CD4-positive, alpha-beta memory T cell (primary cell): ENCODE results near the gene APC2. TPM values are rescaled to one million over a fixed set of nuclear protein-coding genes. Genes with fewer than 3 reads are reported as not detected.

ENCODE experiments used
- CTCF ChIA-PET: fragments of 350-600 bp; sonication (Branson Sonifier 250); formaldehyde crosslinking; loops from one replicate; lab custom pipeline; 2021; ENCODE audit warnings: inconsistent platforms; ENCODE audit not compliant: partially characterized antibody; lab: Charles Lee
- POLR2A ChIA-PET: fragments of 350-600 bp; sonication (Branson Sonifier 250); formaldehyde crosslinking; loops from one replicate; lab custom pipeline; 2021; ENCODE audit not compliant: partially characterized antibody; lab: Charles Lee
- DNase-seq, 5 donors: peaks; one replicate each; pipeline versions ENCODE4 v3.0.0 to v3.0.0-alpha.2; 2020 to 2022; ENCODE audit warnings: mixed read lengths in 1 of 5
- H3K27ac ChIP-seq: one replicate; pipeline ENCODE4 v1.7.0; 2013; ENCODE audit warnings: low read depth, low read length
- H3K27me3 ChIP-seq: 2 replicates; pipeline ENCODE4 v1.7.0; 2013; ENCODE audit warnings: mild to moderate bottlenecking, low read length, moderate library complexity; ENCODE audit not compliant: insufficient read depth
- H3K36me3 ChIP-seq: 2 replicates; pipeline ENCODE4 v1.7.0; 2013; ENCODE audit warnings: mild to moderate bottlenecking, low read length, moderate library complexity; ENCODE audit not compliant: insufficient read depth
- H3K4me1 ChIP-seq: 2 replicates; pipeline ENCODE4 v1.7.0; 2013; ENCODE audit warnings: mild to moderate bottlenecking, low read length, moderate library complexity; ENCODE audit not compliant: insufficient read depth
- H3K4me3 ChIP-seq, 2 donors: one replicate each; pipeline ENCODE4 v1.7.0; 2013; ENCODE audit warnings: low read length in 2 of 2, mild to moderate bottlenecking in 1 of 2
- H3K9me3 ChIP-seq, 2 donors: one replicate each; pipeline ENCODE4 v1.7.0; 2013; ENCODE audit warnings: low read length in 2 of 2, control low read depth in 1 of 2; ENCODE audit not compliant: control insufficient read depth in 1 of 2
- H3K27ac Mint-ChIP-seq, 7 donors: one replicate each; pipeline ENCODE4 v1.8.0; 2020 to 2021; ENCODE audit warnings: mixed read lengths in 7 of 7, mild to moderate bottlenecking in 6 of 7, inconsistent platforms in 3 of 7, moderate library complexity in 3 of 7
- H3K27me3 Mint-ChIP-seq, 2 donors: one replicate each; pipeline ENCODE4 v1.8.0; 2020 to 2021; ENCODE audit warnings: mixed read lengths in 2 of 2
- H3K36me3 Mint-ChIP-seq, 2 donors: one replicate each; pipeline ENCODE4 v1.8.0; 2020 to 2021; ENCODE audit warnings: mixed read lengths in 2 of 2, inconsistent platforms in 1 of 2, mild to moderate bottlenecking in 1 of 2
- H3K4me1 Mint-ChIP-seq, 4 donors: one replicate each; pipeline ENCODE4 v1.8.0; 2020 to 2021; ENCODE audit warnings: mixed read lengths in 4 of 4, mild to moderate bottlenecking in 1 of 4
- H3K4me3 Mint-ChIP-seq, 8 donors: one replicate each; pipeline ENCODE4 v1.8.0; 2020 to 2021; ENCODE audit warnings: mixed read lengths in 8 of 8, mild to moderate bottlenecking in 7 of 8, moderate library complexity in 6 of 8, inconsistent platforms in 3 of 8
- H3K9me3 Mint-ChIP-seq, 8 donors: one replicate each; pipeline ENCODE4 v1.8.0; 2020 to 2021; ENCODE audit warnings: mixed read lengths in 8 of 8, mild to moderate bottlenecking in 5 of 8, inconsistent platforms in 3 of 8, moderate library complexity in 1 of 8
- intact Hi-C: fragments of 100-400 bp; cut with micrococcal nuclease; formaldehyde crosslinking; loops from one replicate; pipeline ENCODE4 v1.15.1; 2023
- polyA plus RNA-seq, 2 donors: library from polyadenylated mRNA; unstranded; fragments of 300-500 nt; fragmentation: Illumina TruSeq; gene quantifications; one replicate each; pipeline ENCODE4 v1.2.3, GENCODE V29; 2021
- total RNA-seq, 2 experiments: library from RNA; stranded (reverse); gene quantifications; one replicate each; pipeline ENCODE4 v1.2.3, GENCODE V29; 2021

The APC2 gene
- total and polyA plus RNA-seq, 4 experiments from 2014 or later: not detected

- Mint-ChIP-seq H3K9me3 (no peaks in the 10 kb centered on the region), H3K27ac (peak overlapping the region; percentile 80 to 94 (median 89)), H3K4me3 (peak overlapping the region in 7 of 8 donors; percentile 79 to 96 (median 92)), H3K4me1 (peaks cover 36 to 77% (median 64%) of the 10 kb centered on the region in 4 donors), H3K27me3 (no peaks in the 10 kb centered on the region), H3K36me3 (peaks cover 4 to 33% of the 10 kb centered on the region in 2 donors)
- Histone ChIP-seq H3K4me3 (no peak overlapping the region), H3K9me3 (no peaks in the 10 kb centered on the region), H3K27ac (peak overlapping the region; percentile 88), H3K4me1 (peaks cover 74% of the 10 kb centered on the region), H3K36me3 (peaks cover 25% of the 10 kb centered on the region), H3K27me3 (no peaks in the 10 kb centered on the region)
- intact Hi-C loops: no loop called here
- ChIA-PET CTCF (interaction anchor here (1.2 to 1.4 kb wide), 2 partner anchors 26 to 35 kb away, joined by 4 to 9 read pairs; no protein-coding TSS in a partner anchor), POLR2A (interaction anchor here (2.8 kb wide), 1 partner anchor 141 kb away, joined by 18 read pairs; the partner anchor contains the start of gene CIRBP)
- DNase-seq: no peak
Observed at GRCh38 chr19:1410789-1411188, 39.1 kb upstream of the APC2 start.

DNA sequence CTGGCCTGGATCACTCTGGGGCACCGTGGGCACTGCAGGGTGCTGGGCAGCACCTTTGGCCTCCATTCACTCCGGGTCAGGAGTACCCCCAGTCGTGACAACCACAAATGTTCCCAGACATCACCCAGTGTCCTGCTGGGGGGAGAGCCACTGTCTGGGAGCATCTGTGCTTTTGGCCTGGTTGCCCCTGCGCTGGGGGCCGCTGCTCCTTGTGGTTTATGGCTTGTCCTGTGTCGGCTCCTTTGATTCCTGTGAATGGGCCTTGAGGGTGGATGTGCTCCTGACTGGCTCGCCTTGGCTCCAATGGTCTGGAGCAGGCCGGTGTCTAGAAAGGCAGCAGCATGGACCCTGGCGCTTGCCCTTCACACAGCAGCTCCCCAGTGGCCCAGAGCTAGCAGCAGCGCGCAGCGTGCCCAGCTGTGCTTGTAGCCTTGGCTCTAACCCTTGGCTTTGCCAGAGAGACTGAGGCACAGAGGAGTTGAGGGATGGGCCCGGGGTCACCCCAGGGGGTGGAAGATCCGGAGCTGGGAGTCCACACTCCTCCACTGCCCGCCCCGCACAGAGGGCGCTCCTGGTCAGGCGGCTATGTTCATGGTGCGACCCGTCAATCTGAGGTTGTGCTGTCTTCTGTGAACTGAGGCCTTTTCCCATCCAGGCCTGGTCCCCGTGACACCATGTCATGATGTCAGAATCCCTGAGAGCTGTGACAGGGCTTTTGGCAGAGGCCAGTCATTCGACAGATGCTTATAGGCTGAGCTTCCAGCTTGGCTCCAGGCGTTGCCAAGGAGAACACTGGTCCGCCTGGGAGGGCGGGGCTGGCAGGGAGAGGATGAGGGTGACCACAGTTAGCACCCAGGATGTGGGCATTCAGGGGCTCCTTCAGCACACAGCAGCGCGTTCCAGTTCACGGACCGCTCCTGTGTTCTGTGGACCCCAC is 38.4 kb upstream of the APC2 start:
- H3K27me3 ChIP-seq: no peaks in the 10 kb centered on the region
- peak overlapping the region; percentile 88 for H3K27ac ChIP-seq
- H3K9me3 ChIP-seq: no peaks in the 10 kb centered on the region
- H3K36me3 Mint-ChIP-seq: peaks cover 4 to 34% of the 10 kb centered on the region in 2 donors
- intact Hi-C loops: no loop called here
- H3K27ac Mint-ChIP-seq: peak overlapping the region; percentile 81 to 91 (median 89)
- peak overlapping the region; percentile 59 to 96 (median 86) for H3K4me3 Mint-ChIP-seq
- ChIA-PET POLR2A (no interaction called here), CTCF (no interaction called here)
- H3K4me1 Mint-ChIP-seq: peaks cover 38 to 81% (median 67%) of the 10 kb centered on the region in 4 donors
- no peaks in the 10 kb centered on the region for H3K27me3 Mint-ChIP-seq
- no peaks in the 10 kb centered on the region for H3K9me3 Mint-ChIP-seq
- peaks cover 77% of the 10 kb centered on the region for H3K4me1 ChIP-seq
- DNase-seq: peak; percentile 28 to 67 (median 52)
- H3K36me3 ChIP-seq: peaks cover 31% of the 10 kb centered on the region
- H3K4me3 ChIP-seq: no peak overlapping the region

DNA sequence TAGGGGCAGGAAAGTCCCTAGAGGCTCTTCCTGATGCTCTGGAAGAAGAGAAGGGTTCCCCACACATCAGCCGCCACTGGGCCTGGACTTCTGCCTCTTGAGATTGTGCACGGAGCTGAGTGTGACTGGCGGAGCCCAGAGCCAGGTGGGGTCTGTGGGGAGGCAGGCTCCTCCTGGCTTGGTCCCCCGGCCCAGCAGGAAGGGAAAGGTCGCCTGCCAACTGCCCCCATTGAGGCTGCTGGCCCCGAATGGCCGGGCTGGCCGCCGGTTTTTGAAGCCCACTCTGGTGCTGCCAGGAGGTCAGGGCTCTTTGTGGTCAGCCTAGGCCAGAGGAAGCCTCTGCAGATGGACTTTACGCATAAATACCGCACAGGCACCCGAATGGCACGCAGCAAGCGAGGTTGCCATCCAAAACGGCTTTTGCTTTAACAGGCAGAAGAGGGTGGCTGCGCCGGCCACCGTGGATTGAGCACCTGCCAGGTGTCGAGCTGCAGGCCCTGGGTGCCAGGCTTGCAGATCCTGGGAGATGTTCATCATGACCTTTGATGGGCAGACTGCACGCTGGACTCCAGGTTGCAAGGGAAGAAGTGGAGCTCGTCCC is 37.5 kb upstream of the APC2 start:
- intact Hi-C loops: no loop called here
- Mint-ChIP-seq H3K36me3 (peaks cover 6 to 36% of the 10 kb centered on the region in 2 donors), H3K27ac (peak overlapping the region; percentile 81 to 91 (median 89)), H3K4me1 (peaks cover 38 to 85% (median 71%) of the 10 kb centered on the region in 4 donors), H3K4me3 (peak overlapping the region in 6 of 8 donors; percentile 42 to 95 (median 71)), H3K27me3 (no peaks in the 10 kb centered on the region), H3K9me3 (no peaks in the 10 kb centered on the region)
- peak overlapping the region; percentile 88 for H3K27ac ChIP-seq
- H3K4me1 ChIP-seq: peaks cover 84% of the 10 kb centered on the region
- H3K36me3 ChIP-seq: peaks cover 40% of the 10 kb centered on the region
- H3K27me3 ChIP-seq: no peaks in the 10 kb centered on the region
- CTCF ChIA-PET: no interaction called here
- H3K4me3 ChIP-seq: no peak overlapping the region
- POLR2A ChIA-PET: no interaction called here
- no peaks in the 10 kb centered on the region for H3K9me3 ChIP-seq
- no peak for DNase-seq

DNA sequence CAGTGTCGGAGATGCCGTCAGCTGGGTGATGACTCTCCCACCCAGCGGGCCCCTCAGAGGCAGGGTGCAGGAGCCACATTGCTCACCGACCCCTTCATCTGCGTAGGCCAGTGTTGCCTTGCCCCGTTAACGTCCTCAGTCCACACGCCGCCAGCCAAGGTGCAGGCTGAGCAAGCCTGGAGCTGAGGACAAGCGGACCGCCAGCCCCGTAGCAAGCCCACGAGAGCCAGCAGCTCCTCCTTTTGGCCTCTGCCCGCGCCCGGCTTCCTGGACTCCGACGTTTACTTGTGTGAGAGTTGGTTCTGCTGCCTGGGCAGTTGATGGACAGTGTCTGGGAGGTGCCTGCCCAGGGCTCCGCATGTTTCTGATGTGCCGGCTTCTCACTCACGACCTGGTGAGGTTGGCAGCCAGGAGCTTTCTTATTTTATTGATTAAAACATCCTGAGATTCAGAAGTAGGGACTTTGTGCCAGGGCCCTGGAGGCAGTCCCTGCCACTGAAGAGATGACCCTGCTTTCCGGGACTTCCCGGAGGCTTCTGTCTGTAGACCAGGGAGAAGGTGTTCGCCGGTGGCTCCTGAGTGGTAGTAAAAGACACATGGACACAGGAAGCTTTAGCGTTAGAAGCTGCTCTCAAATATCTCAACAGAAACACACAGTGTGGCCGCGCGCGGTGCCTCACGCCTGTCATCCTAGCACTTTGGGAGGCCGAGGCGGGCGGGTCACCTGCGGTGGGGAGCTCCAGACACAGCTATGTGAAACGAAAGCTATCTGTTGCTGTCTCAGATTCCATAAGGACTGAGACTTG is 36.7 kb upstream of the APC2 start:
- no peaks in the 10 kb centered on the region for H3K9me3 Mint-ChIP-seq
- Histone ChIP-seq H3K27ac (no peak overlapping the region), H3K27me3 (no peaks in the 10 kb centered on the region), H3K36me3 (peaks cover 44% of the 10 kb centered on the region), H3K9me3 (no peaks in the 10 kb centered on the region), H3K4me3 (no peak overlapping the region), H3K4me1 (peaks cover 87% of the 10 kb centered on the region)
- CTCF ChIA-PET: no interaction called here
- H3K4me1 Mint-ChIP-seq: peaks cover 40 to 91% (median 74%) of the 10 kb centered on the region in 4 donors
- H3K4me3 Mint-ChIP-seq: peak overlapping the region in 4 of 8 donors; percentile 13 to 67 (median 37)
- no peaks in the 10 kb centered on the region for H3K27me3 Mint-ChIP-seq
- peaks cover 9 to 41% of the 10 kb centered on the region in 2 donors for H3K36me3 Mint-ChIP-seq
- peak overlapping the region in 6 of 7 donors; percentile 35 to 89 (median 64) for H3K27ac Mint-ChIP-seq
- DNase-seq: no peak
- intact Hi-C loops: no loop called here
- POLR2A ChIA-PET: interaction anchor here (1.2 kb wide), 1 partner anchor 31 kb away, joined by 3 read pairs; no protein-coding TSS in a partner anchor

GRCh38 chr19:1416014-1416841 is 33.7 kb upstream of the APC2 start:
- Mint-ChIP-seq H3K4me1 (peaks cover 29 to 63% (median 51%) of the 10 kb centered on the region in 4 donors), H3K27me3 (no peaks in the 10 kb centered on the region), H3K36me3 (peaks cover 18 to 45% of the 10 kb centered on the region in 2 donors), H3K9me3 (peaks cover 0 to 2% (median 0%) of the 10 kb centered on the region in 8 donors), H3K4me3 (peak overlapping the region in 7 of 8 donors; percentile 21 to 76 (median 34)), H3K27ac (peak overlapping the region in 6 of 7 donors; percentile 6 to 93 (median 82))
- H3K4me3 ChIP-seq: no peak overlapping the region
- peaks cover 58% of the 10 kb centered on the region for H3K36me3 ChIP-seq
- no peaks in the 10 kb centered on the region for H3K27me3 ChIP-seq
- CTCF ChIA-PET: no interaction called here
- no peaks in the 10 kb centered on the region for H3K9me3 ChIP-seq
- DNase-seq: no peak
- POLR2A ChIA-PET: no interaction called here
- intact Hi-C loops: no loop called here
- peaks cover 60% of the 10 kb centered on the region for H3K4me1 ChIP-seq
- H3K27ac ChIP-seq: no peak overlapping the region

DNA sequence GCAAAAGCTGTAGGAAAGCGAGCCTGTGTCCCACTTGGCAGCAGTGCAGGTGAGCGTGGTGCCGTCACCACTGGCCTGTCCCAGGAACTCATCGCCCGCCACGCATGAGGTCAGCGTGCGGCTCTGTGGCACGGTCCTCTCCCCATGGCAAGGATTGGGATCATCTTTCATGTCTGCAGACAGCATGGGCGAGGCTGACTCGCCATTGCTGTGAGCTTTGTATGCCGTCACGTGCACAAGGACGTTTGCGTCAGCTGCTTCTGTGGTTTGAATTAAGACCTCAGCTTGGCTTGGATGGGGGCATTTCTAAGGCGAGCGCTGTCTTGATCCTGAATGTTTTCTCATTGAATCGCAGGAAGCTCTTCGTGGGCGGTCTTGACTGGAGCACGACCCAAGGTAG is 32.8 kb upstream of the APC2 start:
- H3K4me1 Mint-ChIP-seq: peaks cover 23 to 54% (median 43%) of the 10 kb centered on the region in 4 donors
- Histone ChIP-seq H3K27me3 (no peaks in the 10 kb centered on the region), H3K9me3 (no peaks in the 10 kb centered on the region), H3K27ac (no peak overlapping the region), H3K4me3 (no peak overlapping the region), H3K4me1 (peaks cover 51% of the 10 kb centered on the region), H3K36me3 (peaks cover 67% of the 10 kb centered on the region)
- H3K36me3 Mint-ChIP-seq: peaks cover 18 to 42% of the 10 kb centered on the region in 2 donors
- DNase-seq: no peak
- H3K9me3 Mint-ChIP-seq: peaks cover 0 to 2% (median 0%) of the 10 kb centered on the region in 8 donors
- no peak overlapping the region for H3K4me3 Mint-ChIP-seq
- H3K27ac Mint-ChIP-seq: peak overlapping the region in 3 of 7 donors; percentile 4 to 59 (median 51)
- CTCF ChIA-PET: no interaction called here
- intact Hi-C loops: no loop called here
- H3K27me3 Mint-ChIP-seq: no peaks in the 10 kb centered on the region
- POLR2A ChIA-PET: interaction anchor here (2.4 kb wide), 1 partner anchor 8 kb away, joined by 10 read pairs; no protein-coding TSS in a partner anchor
